ENCODE measurements around the gene PTPRT. TPM values are rescaled to one million over a fixed set of nuclear protein-coding genes. Genes with fewer than 3 reads are reported as not detected.

Gene PTPRT
- total RNA-seq, 1 experiment from 2014 or later = 0.13 TPM

DNA sequence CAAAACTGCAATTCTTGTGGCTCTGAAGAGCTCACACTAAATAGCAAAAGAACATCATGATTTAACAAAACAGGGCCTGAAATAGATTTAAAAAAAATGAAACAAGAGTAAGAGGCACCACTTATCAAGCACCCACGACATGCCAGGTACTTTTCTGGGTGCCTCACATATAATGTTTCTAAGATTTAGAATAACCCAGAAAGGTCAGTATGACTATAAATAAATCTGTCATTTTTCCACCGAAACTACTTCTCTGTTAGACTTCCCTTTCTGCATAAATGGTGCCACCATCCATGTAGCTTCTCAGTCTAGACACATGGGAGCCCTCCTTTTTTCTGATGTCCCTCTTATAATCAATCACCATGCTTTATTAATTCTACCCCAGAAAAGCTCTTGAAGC is 919.2 kb downstream of the PTPRT start:
- no peak overlapping the region for H2BK15ac ChIP-seq (ENCODE audit: low read depth, low read length)
- H2AK5ac ChIP-seq (ENCODE audit: insufficient read length, low read length) = no peak overlapping the region
- no peak overlapping the region for H2AFZ ChIP-seq (ENCODE audit: low read length)
- Mint-ChIP-seq H3K4me3 (no peak overlapping the region), H3K9me3 (peaks cover 0 to 8% of the 10 kb centered on the region in 2 experiments; a peak in 2 of 5 replicates), H3K27ac (no peak overlapping the region), H3K27me3 (ENCODE audit: low read depth) (peaks cover 1% of the 10 kb centered on the region), H3K4me1 (peaks cover 20% of the 10 kb centered on the region in 2 experiments), H3K36me3 (ENCODE audit: insufficient read depth in 1 of 3, low read depth in 3 of 3) (0 out of 7 replicates have a peak, but pooled peaks cover 0 to 8% (median 0%) of the 10 kb centered on the region in 3 experiments)
- H3K79me2 ChIP-seq (ENCODE audit: insufficient read depth, low read length) = no peaks in the 10 kb centered on the region
- H3K9me3 ChIP-seq (ENCODE audit: control insufficient read depth, low read depth, low read length) = no peaks in the 10 kb centered on the region
- no peak overlapping the region for H2BK120ac ChIP-seq (ENCODE audit: low read depth, low read length, poor library complexity, severe bottlenecking)
- no peak overlapping the region for H3K4ac ChIP-seq (ENCODE audit: low read depth, low read length)
- DNase-seq = no peak
- no peaks in the 10 kb centered on the region for H3K4me1 ChIP-seq (ENCODE audit: insufficient read depth, low read length)
- no peak overlapping the region for H3K27ac ChIP-seq (ENCODE audit: insufficient read length, low read depth, low read length)
- no peak for TF ChIP-seq CTCF (conservative IDR thresholded peaks at IDR 0.05)
- H2BK20ac ChIP-seq (ENCODE audit: low read depth, low read length, poor library complexity, severe bottlenecking) = no peak overlapping the region
- H3K79me1 ChIP-seq (ENCODE audit: insufficient read depth, low read depth, low read length, poor library complexity, severe bottlenecking) = no peaks in the 10 kb centered on the region
- H2BK5ac ChIP-seq (ENCODE audit: insufficient read length, low read length) = no peak overlapping the region
- H4K8ac ChIP-seq (replicated peaks; ENCODE audit: insufficient read length, low read depth, low read length) = no peak overlapping the region
- no peak overlapping the region for H4K5ac ChIP-seq (ENCODE audit: insufficient read length, low read depth, low read length)
- no peak overlapping the region for H3T11ph ChIP-seq (ENCODE audit: low read length)
- no peak overlapping the region for H3K4me2 ChIP-seq (ENCODE audit: insufficient read depth, insufficient read length, low read length)
- H3K18ac ChIP-seq (ENCODE audit: insufficient read length, low read depth, low read length) = no peak overlapping the region
- H3K23me2 ChIP-seq (ENCODE audit: insufficient read length, low read depth, low read length, poor library complexity, severe bottlenecking) = no peaks in the 10 kb centered on the region
- H3K14ac ChIP-seq (ENCODE audit: insufficient read depth, low read length) = no peak overlapping the region
- H2BK12ac ChIP-seq (ENCODE audit: insufficient read length, low read depth, low read length) = no peak overlapping the region
- no peak overlapping the region for H3K56ac ChIP-seq (ENCODE audit: insufficient read length, low read depth, low read length)
- no peak overlapping the region for H3K9ac ChIP-seq (ENCODE audit: extremely low read depth, insufficient read length, low read length)
- H4K20me1 ChIP-seq (ENCODE audit: control insufficient read depth, insufficient read depth, insufficient read length) = peaks cover 2% of the 10 kb centered on the region
- H3K23ac ChIP-seq (ENCODE audit: insufficient read length, low read depth, low read length) = no peak overlapping the region
- no peak overlapping the region for H4K91ac ChIP-seq (ENCODE audit: insufficient read length, low read depth, low read length)
- WGBS (ENCODE audit: extremely low coverage, insufficient read length, low lambda C conversion rate) = no CpG with 5 or more reads among the region's 2 CpGs
- no peaks in the 10 kb centered on the region for H3K27me3 ChIP-seq (ENCODE audit: insufficient read depth, low read length)
